ENCODE measurements around the gene DYNLRB2. TPM values are rescaled to one million over a fixed set of nuclear protein-coding genes. Genes with fewer than 3 reads are reported as not detected.

The DYNLRB2 gene
- under 1 TPM in 1 of 5 donors, not detected in 4; 0.88 TPM for total RNA-seq
- 0.55 TPM for total RNA-seq (2013)
- 0 to 0.80 (median 0.19) reads per million in 29 experiments for total RNA-seq

DNA sequence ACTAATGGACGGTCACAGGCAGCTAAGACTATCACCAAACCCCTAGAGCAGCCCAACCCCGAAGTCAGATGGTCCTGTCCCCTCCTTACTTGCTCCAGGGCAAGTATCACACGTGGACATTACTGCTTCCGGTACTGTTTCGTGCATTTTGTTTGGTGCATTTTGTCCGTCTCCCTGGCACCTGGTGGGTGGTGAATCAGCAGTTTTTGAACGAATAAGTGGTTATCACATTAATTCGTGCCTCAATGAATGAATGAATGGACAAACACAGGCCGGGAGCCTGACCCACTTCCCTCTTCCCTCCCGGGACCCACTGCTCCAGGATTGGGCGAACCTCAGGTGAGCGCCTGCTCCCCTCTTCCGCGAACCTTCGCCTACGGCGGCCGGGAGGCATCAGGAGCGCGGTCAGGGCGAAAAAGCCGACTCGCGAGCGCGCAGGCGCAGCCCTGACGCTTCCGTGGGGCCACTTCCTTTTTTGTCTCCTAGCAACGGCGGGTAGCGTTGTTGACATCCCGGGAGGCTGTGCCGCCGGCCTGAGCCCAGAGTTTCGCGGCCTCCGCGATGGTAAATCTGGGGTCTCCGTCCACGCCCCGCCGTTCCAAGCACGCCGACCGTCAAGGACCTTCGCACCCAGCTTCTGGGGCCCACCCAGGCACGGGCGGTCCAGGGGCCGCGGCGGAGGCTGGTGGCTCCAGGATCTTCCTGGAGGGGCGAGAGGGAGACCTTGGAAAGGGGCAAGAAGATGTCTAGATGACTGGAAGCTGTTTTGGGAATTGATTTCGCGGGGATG lies at the start of gene DYNLRB2:
Gene DYNLRB2, plus strand, starts transcription at position 478 of the 790 bp plus-strand sequence. Its CDS starts 84 bp downstream, at position 562.
- peak within 1 kb of the TSS; percentile 93 to 98 for H3K27ac Mint-ChIP-seq
- no peaks in the 10 kb centered on the region for H3K36me3 Mint-ChIP-seq
- peaks cover 0 to 3% (median 0%) of the 10 kb centered on the region in 3 donors for H3K9me3 Mint-ChIP-seq
- peaks cover 0 to 11% of the 10 kb centered on the region in 2 experiments for H3K4me1 ChIP-seq (ENCODE audit: control insufficient read depth in 1 of 2, extremely low read depth in 1 of 2, insufficient read depth in 2 of 2, low read length in 2 of 2)
- H3K4me3 ChIP-seq (ENCODE audit: control insufficient read depth in 1 of 2, extremely low read depth in 1 of 2, low read length in 1 of 2) = peak within 1 kb of the TSS; percentile 80 to 83
- POLR2A ChIA-PET = no interaction called here
- CTCF ChIA-PET = interaction anchor here in 1 of 2 donors (1.1 kb wide), 1 partner anchor 14 kb away, joined by 3 read pairs; no protein-coding TSS in a partner anchor
- H3K27ac ChIP-seq (ENCODE audit: low read length) = peak within 1 kb of the TSS; percentile 86
- H3K4me1 Mint-ChIP-seq = peaks cover 18 to 21% (median 19%) of the 10 kb centered on the region in 3 donors
- DNase-seq (peak; percentile 81 to 95 (median 88)), ATAC-seq (replicated peaks in 1 of 4) (peak; percentile 93 to 97 (median 94))
- H3K4me3 Mint-ChIP-seq = peak within 1 kb of the TSS; percentile 89 to 96 (median 95)
- WGBS (ENCODE audit: insufficient coverage) = 3% methylated on average over 53 of the region's 55 CpGs
- no peaks in the 10 kb centered on the region for H3K9me3 ChIP-seq
- H3K27me3 Mint-ChIP-seq = peaks cover 3 to 7% of the 10 kb centered on the region in 2 donors
- H3K36me3 ChIP-seq (ENCODE audit: control insufficient read depth in 2 of 2, extremely low read depth in 1 of 2, insufficient read depth in 1 of 2, low read length in 1 of 2) = no peaks in the 10 kb centered on the region
- H3K27me3 ChIP-seq (replicated peaks in 1 of 2; ENCODE audit: control insufficient read depth in 2 of 2, extremely low read depth in 1 of 2, insufficient read depth in 2 of 2, low read length in 1 of 2) = no peaks in the 10 kb centered on the region

DNA sequence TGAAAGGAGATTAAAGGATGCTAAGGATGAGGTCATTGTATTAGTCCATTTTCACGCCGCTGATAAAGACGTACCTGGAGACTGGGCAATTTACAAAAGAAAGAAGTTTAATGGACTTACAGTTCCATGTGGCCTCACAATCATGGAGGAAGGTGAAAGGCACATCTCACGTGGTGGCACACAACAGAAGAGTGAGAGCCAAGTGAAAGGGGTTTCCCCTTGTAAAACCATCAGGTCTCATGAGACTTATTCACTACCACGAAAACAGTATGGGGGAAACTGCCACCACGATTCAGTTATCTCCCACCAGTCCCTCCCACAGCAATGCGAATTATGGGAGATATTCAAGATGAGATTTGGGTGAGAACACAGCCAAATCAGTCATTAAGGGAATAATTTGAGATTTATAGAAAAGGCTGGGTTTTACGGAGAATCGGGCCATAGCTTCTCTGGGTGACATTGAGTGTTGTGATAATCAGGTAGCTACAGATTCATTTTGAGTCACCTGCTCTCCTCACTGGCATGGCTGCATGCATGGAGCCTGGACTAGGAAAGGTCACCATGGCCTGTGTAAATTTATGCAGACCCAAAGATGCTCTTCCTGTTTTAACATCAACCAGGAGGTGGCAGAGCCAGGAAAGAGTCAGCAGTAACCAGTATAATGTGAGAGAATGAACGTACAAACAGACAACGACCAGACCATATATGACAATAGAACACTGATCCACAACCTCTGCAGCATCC lies 40.5 kb upstream of the DYNLRB2 start:
- Histone ChIP-seq H3K4me1 (ENCODE audit: control insufficient read depth in 1 of 2, extremely low read depth in 1 of 2, insufficient read depth in 2 of 2, low read length in 2 of 2) (no peaks in the 10 kb centered on the region), H3K27me3 (replicated peaks in 1 of 2; ENCODE audit: control insufficient read depth in 2 of 2, extremely low read depth in 1 of 2, insufficient read depth in 2 of 2, low read length in 1 of 2) (peaks cover 0 to 2% of the 10 kb centered on the region in 2 experiments), H3K36me3 (ENCODE audit: control insufficient read depth in 2 of 2, extremely low read depth in 1 of 2, insufficient read depth in 1 of 2, low read length in 1 of 2) (no peaks in the 10 kb centered on the region), H3K4me3 (ENCODE audit: control insufficient read depth in 1 of 2, extremely low read depth in 1 of 2, low read length in 1 of 2) (no peak overlapping the region), H3K9me3 (no peaks in the 10 kb centered on the region), H3K27ac (ENCODE audit: low read length) (no peak overlapping the region)
- DNase-seq (peak in 2 of 35 experiments; percentile 7 to 26), ATAC-seq (replicated peaks in 1 of 4) (no peak)
- peaks cover 0 to 8% of the 10 kb centered on the region in 2 donors for H3K27me3 Mint-ChIP-seq
- H3K4me3 Mint-ChIP-seq = no peak overlapping the region
- 82% methylated on average over 5 of the region's 11 CpGs for WGBS (ENCODE audit: insufficient coverage)
- ChIA-PET POLR2A (no interaction called here), CTCF (interaction anchor here (0.6 to 1.0 kb wide), 5 partner anchors 8 to 1047 kb away, joined by 3 to 6 read pairs (median 4); no protein-coding TSS in a partner anchor)
- H3K9me3 Mint-ChIP-seq = no peaks in the 10 kb centered on the region
- no peak overlapping the region for H3K27ac Mint-ChIP-seq
- H3K4me1 Mint-ChIP-seq = peaks cover 0 to 17% (median 2%) of the 10 kb centered on the region in 3 donors
- no peaks in the 10 kb centered on the region for H3K36me3 Mint-ChIP-seq

DNA sequence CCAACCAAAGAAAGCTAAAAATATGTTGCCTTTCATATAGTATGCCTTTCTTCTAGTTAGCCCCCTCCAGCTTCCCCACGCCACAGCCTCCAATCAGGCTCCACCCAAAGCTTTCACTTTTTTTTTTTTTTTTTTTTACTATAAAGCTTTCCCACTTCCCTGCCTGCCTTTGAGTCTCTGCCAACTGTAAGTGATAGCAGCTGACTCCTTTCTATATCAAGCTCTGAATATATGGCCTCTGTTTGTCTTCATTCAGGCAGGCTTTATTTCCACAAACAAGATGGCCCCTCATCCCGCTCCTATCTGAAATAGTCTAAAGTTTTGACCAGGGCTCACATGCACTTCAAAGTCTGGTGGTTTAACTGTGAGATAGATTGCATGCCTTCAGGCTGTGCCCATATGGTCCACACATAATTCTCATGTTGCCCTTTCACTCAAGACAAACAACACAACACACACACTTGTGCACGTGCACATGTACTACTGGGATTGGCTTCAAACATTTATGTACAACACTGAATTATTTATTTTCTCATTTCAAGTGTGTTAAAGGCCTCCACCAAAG lies 39.8 kb upstream of the DYNLRB2 start:
- DNase-seq (no peak), ATAC-seq (replicated peaks in 1 of 4) (no peak)
- Mint-ChIP-seq H3K9me3 (no peaks in the 10 kb centered on the region), H3K4me3 (no peak overlapping the region), H3K27ac (no peak overlapping the region), H3K27me3 (peaks cover 0 to under 1% of the 10 kb centered on the region in 2 donors), H3K4me1 (peaks cover 0 to 17% (median 2%) of the 10 kb centered on the region in 3 donors), H3K36me3 (no peaks in the 10 kb centered on the region)
- Histone ChIP-seq H3K4me3 (ENCODE audit: control insufficient read depth in 1 of 2, extremely low read depth in 1 of 2, low read length in 1 of 2) (no peak overlapping the region), H3K27me3 (replicated peaks in 1 of 2; ENCODE audit: control insufficient read depth in 2 of 2, extremely low read depth in 1 of 2, insufficient read depth in 2 of 2, low read length in 1 of 2) (peaks cover 0 to 2% of the 10 kb centered on the region in 2 experiments), H3K36me3 (ENCODE audit: control insufficient read depth in 2 of 2, extremely low read depth in 1 of 2, insufficient read depth in 1 of 2, low read length in 1 of 2) (no peaks in the 10 kb centered on the region), H3K4me1 (ENCODE audit: control insufficient read depth in 1 of 2, extremely low read depth in 1 of 2, insufficient read depth in 2 of 2, low read length in 2 of 2) (no peaks in the 10 kb centered on the region), H3K9me3 (no peaks in the 10 kb centered on the region), H3K27ac (ENCODE audit: low read length) (no peak overlapping the region)
- WGBS (ENCODE audit: insufficient coverage) = 80% methylated on average over 1 of the region's 3 CpGs
- ChIA-PET POLR2A (interaction anchor here in 1 of 2 donors (0.6 kb wide), 1 partner anchor 79 kb away, joined by 8 read pairs; no protein-coding TSS in a partner anchor), CTCF (interaction anchor here (0.6 to 1.0 kb wide), 6 partner anchors 9 to 1047 kb away, joined by 3 to 7 read pairs (median 5); no protein-coding TSS in a partner anchor)

DNA sequence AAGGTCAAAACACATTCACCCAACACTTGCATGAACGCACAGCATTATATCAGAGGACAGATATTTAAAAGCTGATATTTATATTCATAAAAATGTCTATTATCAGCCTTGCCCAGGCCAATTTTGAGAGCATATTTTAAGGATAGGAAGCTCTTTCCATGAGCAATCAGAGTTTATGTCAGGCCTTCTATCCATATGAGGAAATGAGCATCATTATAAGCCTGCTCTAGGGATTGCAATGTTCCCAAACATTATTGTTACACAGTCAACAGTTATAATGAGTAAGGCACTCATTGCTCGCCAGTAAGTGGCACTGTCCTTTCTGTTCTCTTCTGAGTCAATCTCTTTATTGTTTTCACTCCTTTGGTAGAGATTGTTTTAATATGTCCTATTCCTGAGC lies 37.7 kb upstream of the DYNLRB2 start:
- Mint-ChIP-seq H3K4me3 (no peak overlapping the region), H3K9me3 (no peaks in the 10 kb centered on the region), H3K27ac (no peak overlapping the region), H3K27me3 (peaks cover under 1 to 5% of the 10 kb centered on the region in 2 donors), H3K4me1 (peaks cover 0 to 17% (median 2%) of the 10 kb centered on the region in 3 donors), H3K36me3 (no peaks in the 10 kb centered on the region)
- Histone ChIP-seq H3K9me3 (no peaks in the 10 kb centered on the region), H3K27me3 (replicated peaks in 1 of 2; ENCODE audit: control insufficient read depth in 2 of 2, extremely low read depth in 1 of 2, insufficient read depth in 2 of 2, low read length in 1 of 2) (no peaks in the 10 kb centered on the region), H3K27ac (ENCODE audit: low read length) (no peak overlapping the region), H3K4me1 (ENCODE audit: control insufficient read depth in 1 of 2, extremely low read depth in 1 of 2, insufficient read depth in 2 of 2, low read length in 2 of 2) (no peaks in the 10 kb centered on the region), H3K36me3 (ENCODE audit: control insufficient read depth in 2 of 2, extremely low read depth in 1 of 2, insufficient read depth in 1 of 2, low read length in 1 of 2) (no peaks in the 10 kb centered on the region), H3K4me3 (ENCODE audit: control insufficient read depth in 1 of 2, extremely low read depth in 1 of 2, low read length in 1 of 2) (no peak overlapping the region)
- DNase-seq (no peak), ATAC-seq (replicated peaks in 1 of 4) (no peak)
- ChIA-PET CTCF (no interaction called here), POLR2A (no interaction called here)
- WGBS (ENCODE audit: insufficient coverage) = no CpG with 5 or more reads among the region's 2 CpGs

DNA sequence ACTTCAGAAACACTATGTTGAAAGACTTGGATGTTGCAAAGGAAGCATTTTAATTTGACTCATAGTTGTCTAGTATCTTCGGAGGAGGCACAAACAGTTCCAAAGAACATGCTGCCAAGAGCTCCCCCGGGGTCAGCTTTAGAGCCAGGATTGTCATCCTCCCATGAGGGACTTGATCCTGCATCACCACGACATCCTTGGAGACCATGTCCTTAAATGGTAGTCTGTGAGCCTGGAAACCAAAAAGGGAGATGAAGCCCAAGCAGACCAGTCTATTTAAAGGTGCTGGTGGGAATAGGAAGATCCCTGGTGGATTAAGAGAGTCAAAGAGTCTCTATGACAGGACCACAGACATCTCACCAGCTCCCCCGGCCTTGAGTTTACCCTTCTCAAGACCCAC lies 33.3 kb upstream of the DYNLRB2 start:
- H3K4me3 ChIP-seq (ENCODE audit: control insufficient read depth in 1 of 2, extremely low read depth in 1 of 2, low read length in 1 of 2) = no peak overlapping the region
- Mint-ChIP-seq H3K36me3 (no peaks in the 10 kb centered on the region), H3K4me3 (no peak overlapping the region), H3K4me1 (no peaks in the 10 kb centered on the region), H3K27ac (no peak overlapping the region), H3K27me3 (peaks cover 13 to 17% of the 10 kb centered on the region in 2 donors), H3K9me3 (no peaks in the 10 kb centered on the region)
- CTCF ChIA-PET = no interaction called here
- H3K4me1 ChIP-seq (ENCODE audit: control insufficient read depth in 1 of 2, extremely low read depth in 1 of 2, insufficient read depth in 2 of 2, low read length in 2 of 2) = no peaks in the 10 kb centered on the region
- 83% methylated on average over 1 of the region's 4 CpGs for WGBS (ENCODE audit: insufficient coverage)
- no peak for ATAC-seq (replicated peaks in 1 of 4)
- no peak overlapping the region for H3K27ac ChIP-seq (ENCODE audit: low read length)
- H3K36me3 ChIP-seq (ENCODE audit: control insufficient read depth in 2 of 2, extremely low read depth in 1 of 2, insufficient read depth in 1 of 2, low read length in 1 of 2) = no peaks in the 10 kb centered on the region
- peaks cover 0 to 2% of the 10 kb centered on the region in 2 experiments for H3K27me3 ChIP-seq (replicated peaks in 1 of 2; ENCODE audit: control insufficient read depth in 2 of 2, extremely low read depth in 1 of 2, insufficient read depth in 2 of 2, low read length in 1 of 2)
- POLR2A ChIA-PET = interaction anchor here in 1 of 2 donors (0.7 kb wide), 1 partner anchor 351 kb away, joined by 5 read pairs; no protein-coding TSS in a partner anchor
- H3K9me3 ChIP-seq = no peaks in the 10 kb centered on the region
- DNase-seq = no peak

DNA sequence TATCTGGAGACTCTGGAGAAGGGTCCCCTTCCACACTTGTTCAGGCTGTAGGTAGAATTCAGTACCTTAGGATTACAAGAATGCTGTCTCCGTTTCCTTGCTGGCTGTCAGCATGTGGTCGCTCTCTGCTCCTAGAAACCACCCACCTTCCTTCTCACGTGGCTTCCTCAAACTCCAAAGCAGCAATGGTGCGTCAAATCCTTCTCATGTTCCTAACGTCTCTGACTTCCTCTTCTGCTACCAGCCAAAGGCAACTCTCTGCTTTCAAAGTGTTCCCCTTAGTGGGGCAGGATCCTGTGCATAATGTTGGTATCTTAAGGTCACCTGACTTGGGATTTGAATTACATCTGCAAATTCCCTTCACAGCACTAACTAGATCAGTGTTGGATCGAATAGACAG lies 30.9 kb upstream of the DYNLRB2 start:
- H3K9me3 ChIP-seq = no peaks in the 10 kb centered on the region
- no peaks in the 10 kb centered on the region for H3K36me3 Mint-ChIP-seq
- H3K36me3 ChIP-seq (ENCODE audit: control insufficient read depth in 2 of 2, extremely low read depth in 1 of 2, insufficient read depth in 1 of 2, low read length in 1 of 2) = no peaks in the 10 kb centered on the region
- H3K27me3 ChIP-seq (replicated peaks in 1 of 2; ENCODE audit: control insufficient read depth in 2 of 2, extremely low read depth in 1 of 2, insufficient read depth in 2 of 2, low read length in 1 of 2) = peaks cover 0 to 8% of the 10 kb centered on the region in 2 experiments
- 0% methylated on average over 3 of the region's 6 CpGs for WGBS (ENCODE audit: insufficient coverage)
- ChIA-PET CTCF (no interaction called here), POLR2A (interaction anchor here in 1 of 2 donors (0.7 kb wide), 1 partner anchor 179 kb away, joined by 3 read pairs; no protein-coding TSS in a partner anchor)
- no peak overlapping the region for H3K4me3 ChIP-seq (ENCODE audit: control insufficient read depth in 1 of 2, extremely low read depth in 1 of 2, low read length in 1 of 2)
- no peaks in the 10 kb centered on the region for H3K9me3 Mint-ChIP-seq
- H3K4me1 Mint-ChIP-seq = peaks cover 0 to 6% (median 0%) of the 10 kb centered on the region in 3 donors
- H3K4me3 Mint-ChIP-seq = no peak overlapping the region
- DNase-seq (no peak), ATAC-seq (replicated peaks in 1 of 4) (no peak)
- no peak overlapping the region for H3K27ac Mint-ChIP-seq
- no peak overlapping the region for H3K27ac ChIP-seq (ENCODE audit: low read length)
- peaks cover 21 to 22% of the 10 kb centered on the region in 2 donors for H3K27me3 Mint-ChIP-seq
- no peaks in the 10 kb centered on the region for H3K4me1 ChIP-seq (ENCODE audit: control insufficient read depth in 1 of 2, extremely low read depth in 1 of 2, insufficient read depth in 2 of 2, low read length in 2 of 2)
